GM21381 (cell line): ENCODE measurements around the gene SLC19A3.
"Not testable (repeated sequence)": the region's sequence is repeated elsewhere in the genome, so short reads cannot be mapped to it uniquely, and the experiment has no call there.

ENCODE experiments used
- ATAC-seq: cut with Tn5 transposase; IDR thresholded peaks from one replicate; pipeline ENCODE4 v1.9.1; 2021; ENCODE audit warnings: mild to moderate bottlenecking, moderate library complexity; ENCODE audit not compliant: unreplicated experiment

SLC19A3 gene

DNA sequence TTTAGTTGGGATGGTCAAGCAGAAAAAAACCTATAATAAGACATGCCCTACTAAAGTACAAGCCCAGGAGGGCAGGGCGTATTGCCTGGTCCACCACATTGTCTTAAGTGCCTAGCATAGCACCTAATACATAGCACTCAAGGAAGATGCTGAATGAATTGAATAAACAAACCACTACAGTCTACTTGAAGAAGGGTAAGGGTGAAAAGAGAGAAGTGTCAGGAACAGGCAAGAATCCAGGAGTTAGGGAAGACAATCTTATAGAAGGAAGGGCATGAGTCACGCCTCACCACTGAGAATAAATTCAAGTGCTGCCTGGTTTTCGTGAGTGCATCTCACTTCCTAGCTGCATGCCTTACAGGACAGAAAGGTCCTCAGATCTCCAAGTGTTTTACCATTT, 13.9 kb downstream of the SLC19A3 start:
- no peak for ATAC-seq

- no peak for ATAC-seq
These were observed 14.5 kb downstream of the SLC19A3 start for GRCh38 chr2:227703280-227703732.

- ATAC-seq: no peak
These were observed 16.3 kb downstream of the SLC19A3 start for GRCh38 chr2:227701556-227701955.

GRCh38 chr2:227696990-227697679, 20.7 kb downstream of the SLC19A3 start:
- ATAC-seq: no peak

DNA sequence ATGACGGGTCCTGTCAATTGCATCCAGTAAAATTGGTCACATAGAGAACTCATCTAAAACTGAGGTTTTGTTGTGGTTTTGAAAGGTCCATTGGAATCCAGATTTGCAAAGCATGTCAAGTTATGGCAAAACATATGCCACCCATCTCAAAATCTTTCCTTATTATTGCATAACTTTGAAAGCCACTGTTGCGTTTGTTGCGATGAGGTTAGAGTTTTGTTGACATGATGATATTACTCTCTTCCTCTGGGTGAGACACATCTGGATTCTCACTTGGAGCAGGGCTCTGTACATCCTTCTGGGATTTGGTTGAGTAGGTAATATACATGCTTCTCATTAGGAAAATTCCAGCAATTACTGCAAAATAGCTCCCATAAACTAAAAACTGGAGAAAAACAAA, 30.6 kb downstream of the SLC19A3 start:
- no peak for ATAC-seq

DNA sequence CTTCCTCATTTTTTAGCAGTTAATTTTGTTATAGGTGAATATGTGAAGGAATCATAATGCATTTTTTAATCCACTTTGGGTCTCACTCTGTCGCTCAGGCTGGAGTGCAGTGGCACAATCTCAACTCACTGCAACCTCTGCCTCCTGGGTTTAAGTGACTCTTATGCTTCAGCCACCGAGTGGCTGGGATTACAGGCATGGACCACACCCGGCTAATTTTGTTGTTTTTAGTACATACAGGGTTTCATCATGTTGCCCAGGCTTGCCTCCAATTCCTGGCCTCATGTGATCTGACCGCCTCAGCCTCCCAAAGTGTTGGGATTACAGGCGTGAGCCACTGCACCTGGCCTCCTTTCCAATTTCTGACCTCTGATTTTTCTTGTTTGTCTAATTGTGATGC, 33.6 kb downstream of the SLC19A3 start:
- ATAC-seq: no peak

DNA sequence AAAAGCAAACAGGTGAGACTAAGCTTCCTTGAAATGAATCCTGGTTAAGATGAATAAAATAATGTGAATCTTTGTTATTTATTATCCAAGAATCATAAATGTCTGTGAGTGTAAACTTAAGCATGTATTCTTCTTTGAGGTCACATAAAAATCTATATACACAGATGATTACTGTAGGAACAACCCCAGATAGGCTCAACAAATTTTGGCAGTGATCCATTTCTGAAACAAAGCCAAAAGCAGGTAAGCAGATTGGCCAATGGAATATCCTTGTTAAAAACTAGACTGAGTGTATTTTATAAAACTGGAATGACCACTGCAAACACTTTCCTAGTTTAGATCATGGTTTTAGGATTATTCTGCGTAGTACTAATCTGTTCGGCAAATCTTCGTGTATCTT, 39.9 kb downstream of the SLC19A3 start:
- ATAC-seq: no peak

GRCh38 chr2:227674485-227674884, 43.3 kb downstream of the SLC19A3 start:
- no peak for ATAC-seq

- not testable (repeated sequence) for ATAC-seq
These were observed 44.2 kb downstream of the SLC19A3 start for GRCh38 chr2:227673620-227674019.

- ATAC-seq: no peak
These were observed 46.5 kb downstream of the SLC19A3 start for GRCh38 chr2:227671170-227671905.

GRCh38 chr2:227666631-227667170, 51.1 kb downstream of the SLC19A3 start, which contains the start of gene SCYGR5:
SCYGR5 (plus strand) TSS chr2:227666804; CDS start chr2:227666804, 0 bp downstream.
- ATAC-seq: not testable (repeated sequence)

DNA sequence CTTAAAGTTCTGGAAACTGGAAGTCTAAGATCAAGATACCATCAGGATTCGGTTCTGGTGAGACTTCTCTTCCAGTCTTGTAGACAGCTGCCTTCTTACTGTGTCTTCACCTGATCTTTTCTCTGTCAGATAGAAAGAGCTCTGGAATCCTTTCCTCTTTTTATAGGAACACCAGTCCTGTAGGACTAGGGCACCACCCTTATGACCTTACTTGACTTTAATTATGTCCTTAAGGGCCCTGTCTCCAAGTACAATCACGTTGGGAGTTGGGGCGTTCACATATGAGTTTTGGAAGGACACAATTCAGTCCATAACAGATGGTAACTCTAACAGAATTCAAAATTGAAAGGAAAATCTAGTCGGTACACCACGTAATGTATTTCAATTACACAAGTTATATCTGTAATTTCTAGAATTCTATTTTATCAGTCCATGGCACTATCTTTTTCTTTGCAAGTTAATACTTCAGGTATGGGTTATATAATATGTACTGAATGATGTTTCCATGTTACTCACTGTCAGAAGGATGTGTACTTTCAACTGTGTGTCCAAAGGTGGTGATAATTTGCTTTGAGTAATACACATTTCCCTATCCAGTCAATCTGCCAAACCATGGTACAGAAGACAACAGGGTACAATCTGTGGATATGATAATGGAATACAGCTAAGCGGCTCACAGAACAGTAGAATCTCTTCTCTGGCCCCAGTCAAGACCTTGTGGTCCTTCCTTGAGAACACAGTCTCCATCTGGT, 52.5 kb downstream of the SLC19A3 start:
- no peak for ATAC-seq

DNA sequence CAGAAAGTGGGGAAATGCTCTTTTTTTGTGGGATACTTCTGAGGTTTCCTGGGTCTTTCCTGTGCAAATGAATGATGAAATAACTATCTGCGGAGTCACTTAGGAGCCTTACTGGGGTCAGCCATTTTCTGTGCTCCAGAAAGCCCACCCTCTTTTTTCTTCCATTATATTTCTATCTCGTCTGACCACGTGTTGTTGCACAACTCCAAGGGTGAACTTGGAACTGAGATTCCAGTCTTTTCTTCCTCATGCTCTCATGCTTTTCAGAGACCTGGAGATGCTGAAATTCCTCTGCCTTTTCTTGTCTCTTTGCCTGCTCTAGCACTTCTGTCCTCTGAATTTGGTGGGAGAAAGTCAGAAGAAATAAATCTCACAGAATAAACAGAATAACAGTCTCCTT, 56.0 kb downstream of the SLC19A3 start:
- no peak for ATAC-seq

DNA sequence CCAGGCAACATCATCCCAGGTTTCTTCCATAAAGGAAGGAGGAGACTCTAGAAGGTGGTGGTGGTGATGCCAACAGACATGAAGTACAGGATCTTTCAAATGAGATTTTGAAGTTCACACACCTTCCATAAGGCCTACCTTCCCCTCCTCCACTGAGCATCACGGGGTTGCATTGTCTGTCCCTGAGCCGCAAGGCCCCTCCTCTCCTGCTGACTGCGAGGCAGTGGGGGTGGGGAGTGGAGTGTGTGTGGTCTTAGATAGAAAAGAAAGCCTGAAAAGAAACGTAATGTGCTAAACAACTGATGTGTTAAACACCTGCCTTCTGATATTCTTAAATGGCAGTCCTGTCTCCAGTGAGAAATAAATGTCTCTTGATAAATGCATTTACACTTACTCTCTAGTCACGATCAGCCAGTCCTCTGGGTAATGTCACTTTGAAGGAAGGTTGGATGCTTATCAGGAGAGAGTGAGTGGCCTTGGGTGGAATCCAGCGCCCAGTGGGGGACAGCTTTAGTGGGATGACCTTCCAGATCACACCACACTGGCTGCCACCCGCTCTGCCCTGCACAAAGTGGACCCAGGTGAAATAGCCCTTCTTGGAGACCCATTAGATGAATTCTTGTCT, 56.7 kb downstream of the SLC19A3 start:
- ATAC-seq: no peak

DNA sequence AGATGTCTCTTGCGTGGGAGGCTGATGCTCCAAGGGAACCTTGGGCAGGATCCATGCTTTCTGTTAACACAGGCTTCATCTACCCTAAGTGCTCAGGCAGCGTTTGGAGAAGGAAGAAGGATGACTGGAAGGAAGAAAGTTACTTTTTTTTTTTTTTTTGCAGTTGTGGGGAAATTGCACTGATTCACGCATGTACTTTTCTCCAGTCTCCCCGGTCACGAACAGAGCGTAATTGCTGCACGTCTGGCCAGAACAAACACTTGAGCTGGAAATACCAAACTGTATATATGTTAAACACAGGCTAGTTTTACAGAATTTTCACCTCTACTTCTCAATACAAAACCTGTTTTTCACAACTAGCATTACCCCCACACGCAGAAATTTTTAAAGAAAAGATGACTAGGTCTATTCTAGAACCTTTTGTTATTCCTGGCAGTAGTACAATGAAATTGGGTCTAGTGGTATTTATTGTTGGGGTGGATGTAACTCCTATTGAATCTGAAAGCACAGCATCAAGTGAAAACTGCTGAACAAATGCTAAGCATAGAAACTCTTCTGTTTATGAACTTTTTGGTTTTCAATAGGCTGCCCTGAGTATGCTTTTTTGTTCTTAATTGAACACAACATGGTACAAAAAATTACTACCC, 60.5 kb downstream of the SLC19A3 start:
- no peak for ATAC-seq

- no peak for ATAC-seq
These were observed 62.4 kb downstream of the SLC19A3 start for GRCh38 chr2:227655454-227655853.

DNA sequence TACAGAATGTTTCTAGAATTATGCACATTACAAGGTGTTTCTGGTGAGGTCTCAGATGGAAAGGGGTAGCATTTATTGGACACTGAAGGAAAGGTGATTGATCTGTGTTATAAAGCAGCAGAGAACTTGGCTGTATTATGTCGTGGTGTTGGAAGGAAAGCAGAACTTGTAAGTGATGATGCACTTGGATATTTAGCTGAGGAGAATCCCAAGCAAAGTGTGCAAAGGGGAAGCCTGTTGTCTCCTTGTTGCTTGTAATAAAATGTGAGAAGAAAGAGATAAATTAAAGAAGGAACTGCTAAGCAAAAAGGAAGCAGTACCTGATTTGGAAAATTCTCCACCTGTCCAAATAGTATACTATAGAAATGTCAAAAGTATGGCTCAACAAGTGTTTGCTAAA, 63.4 kb downstream of the SLC19A3 start:
- ATAC-seq: no peak

DNA sequence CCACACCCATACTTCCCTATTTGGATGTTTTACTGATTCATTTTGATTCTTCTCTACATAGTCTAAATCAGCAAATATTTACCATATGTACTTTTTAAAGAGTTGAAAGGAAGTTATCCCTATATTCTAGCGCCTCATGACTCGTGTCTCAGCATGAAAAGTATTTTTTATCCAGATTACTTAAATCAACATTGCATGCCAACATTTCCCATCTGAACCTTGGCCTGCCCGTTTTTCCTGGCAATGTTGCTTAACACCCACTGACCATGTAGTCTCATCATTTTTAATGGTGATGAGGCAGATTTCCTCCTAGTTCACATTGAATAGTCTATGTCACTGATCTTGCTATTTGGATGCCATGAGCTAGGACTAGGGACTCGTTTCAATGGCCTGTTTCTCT, 64.4 kb downstream of the SLC19A3 start:
- no peak for ATAC-seq

DNA sequence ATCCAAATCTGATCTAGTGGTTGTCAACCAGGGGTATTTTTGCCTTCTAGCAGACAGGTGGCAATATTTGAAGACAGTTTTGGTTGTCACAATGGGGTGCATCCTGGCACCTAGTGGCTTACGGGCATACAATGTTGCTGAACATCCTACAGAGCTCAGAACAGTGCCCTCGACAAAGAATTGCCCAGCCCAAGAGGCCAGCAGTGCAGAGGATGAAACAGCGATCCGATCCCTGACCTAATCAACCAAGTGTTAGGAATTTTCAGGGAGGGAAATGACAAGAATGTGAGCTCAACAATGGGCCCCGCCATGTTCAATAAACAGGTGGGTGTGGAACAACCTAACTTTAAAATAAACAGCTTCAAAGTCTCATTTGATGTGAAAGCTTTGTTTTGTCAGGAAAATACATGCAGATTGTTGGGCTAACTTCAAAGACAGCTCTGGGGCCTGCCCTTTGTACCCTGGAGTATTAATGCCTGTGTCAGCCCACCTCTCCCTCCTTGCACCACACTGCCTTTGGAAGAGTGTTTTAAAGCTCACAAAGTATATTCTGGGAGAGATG, 73.8 kb downstream of the SLC19A3 start:
- no peak for ATAC-seq

- ATAC-seq: no peak
These were observed 75.2 kb downstream of the SLC19A3 start for GRCh38 chr2:227642656-227643055.
